HG03280 (cell line): Measurements from ENCODE around the gene IVNS1ABP.
"Not testable (repeated sequence)": the region's sequence is repeated elsewhere in the genome, so short reads cannot be mapped to it uniquely, and the experiment has no call there.

Experiments
- ATAC-seq: cut with Tn5 transposase; IDR thresholded peaks from one replicate; pipeline ENCODE4 v1.9.1; 2021; ENCODE audit warnings: mild to moderate bottlenecking, moderate library complexity; ENCODE audit not compliant: unreplicated experiment

The IVNS1ABP gene

GRCh38 chr1:185257950-185258208 lies 59.2 kb downstream of the IVNS1ABP start:
- ATAC-seq = no peak

GRCh38 chr1:185257116-185257949 lies 59.7 kb downstream of the IVNS1ABP start:
- not testable (repeated sequence) for ATAC-seq

- not testable (repeated sequence) for ATAC-seq
These were observed 61.4 kb downstream of the IVNS1ABP start for GRCh38 chr1:185255595-185255994.

- ATAC-seq = not testable (repeated sequence)
These were observed 64.6 kb downstream of the IVNS1ABP start for GRCh38 chr1:185252404-185252803.

- ATAC-seq = not testable (repeated sequence)
These were observed 65.1 kb downstream of the IVNS1ABP start for GRCh38 chr1:185251928-185252327.

- no peak for ATAC-seq
These were observed 67.0 kb downstream of the IVNS1ABP start for GRCh38 chr1:185250063-185250462.

GRCh38 chr1:185249563-185249962 lies 67.5 kb downstream of the IVNS1ABP start:
- ATAC-seq = no peak
